ENCODE measurements around the gene THAP7.
"Not testable (repeated sequence)": the region's sequence is repeated elsewhere in the genome, so short reads cannot be mapped to it uniquely, and the experiment has no call there.

The THAP7 gene

GRCh38 chr22:20977019-20977418 lies 24.9 kb downstream of the THAP7 start:
- no peak for DNase-seq

- DNase-seq: no peak
These were observed 25.5 kb downstream of the THAP7 start for GRCh38 chr22:20976291-20976877.

- no peak for DNase-seq
These were observed 26.2 kb downstream of the THAP7 start for GRCh38 chr22:20975541-20976290.

DNA sequence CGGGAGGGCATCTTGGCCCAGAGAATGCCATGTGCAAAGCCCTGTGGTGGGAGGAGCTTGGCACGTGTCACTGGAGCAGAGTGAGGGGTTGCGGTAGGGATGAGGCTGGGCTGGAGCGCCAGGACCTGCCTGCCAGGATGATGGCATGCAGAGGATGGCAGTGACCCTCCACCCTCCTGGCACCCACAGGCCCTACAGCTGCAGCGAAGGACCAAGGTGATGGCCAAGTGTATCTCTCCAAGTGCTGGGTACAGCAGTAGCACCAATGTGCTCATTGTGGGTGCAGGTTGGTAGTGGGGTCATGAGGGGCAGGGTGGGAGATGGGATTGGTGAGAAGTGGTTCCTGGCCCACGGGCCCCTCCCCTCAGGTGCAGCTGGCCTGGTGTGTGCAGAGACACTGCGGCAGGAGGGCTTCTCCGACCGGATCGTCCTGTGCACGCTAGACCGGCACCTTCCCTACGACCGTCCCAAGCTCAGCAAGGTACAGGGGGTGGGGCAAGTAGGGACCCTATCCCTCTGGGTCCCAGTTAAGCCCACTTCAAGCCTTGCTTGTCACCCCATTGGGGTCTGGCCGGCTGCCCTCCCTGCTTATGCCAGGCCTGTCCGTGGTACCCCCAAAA lies 27.5 kb downstream of the THAP7 start:
- DNase-seq: no peak

- DNase-seq: no peak
These were observed 28.2 kb downstream of the THAP7 start for GRCh38 chr22:20973634-20974286.

DNA sequence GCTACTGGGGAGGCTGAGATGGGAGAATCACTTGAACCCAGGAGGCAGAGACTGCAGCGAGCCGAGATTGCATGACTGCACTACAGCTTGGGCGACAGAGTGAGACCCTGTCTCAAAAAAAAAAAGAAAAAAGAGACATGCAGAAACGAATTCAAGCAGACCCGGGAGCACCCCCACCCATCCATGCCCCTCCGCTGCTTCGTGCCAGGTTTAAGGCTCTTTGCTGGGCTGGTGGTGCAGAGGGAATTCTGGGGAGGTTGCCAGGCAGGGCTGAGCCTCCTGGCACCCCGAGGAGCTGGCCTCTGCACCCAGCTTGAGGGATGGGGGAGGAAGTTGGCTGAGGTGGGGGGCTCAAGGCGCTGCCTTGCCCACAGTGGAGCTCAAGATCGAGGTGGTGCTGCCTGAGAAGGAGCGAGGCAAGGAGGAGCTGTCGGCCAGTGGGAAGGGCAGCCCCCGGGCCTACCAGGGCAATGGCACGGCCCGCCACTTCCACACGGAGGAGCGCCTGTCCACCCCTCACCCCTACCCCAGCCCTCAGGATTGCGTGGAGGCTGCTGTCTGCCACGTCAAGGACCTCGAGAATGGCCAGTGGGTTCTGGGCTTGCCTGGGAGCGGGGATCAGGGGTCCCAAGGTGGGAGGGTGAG lies 28.9 kb downstream of the THAP7 start:
- no peak for DNase-seq

DNA sequence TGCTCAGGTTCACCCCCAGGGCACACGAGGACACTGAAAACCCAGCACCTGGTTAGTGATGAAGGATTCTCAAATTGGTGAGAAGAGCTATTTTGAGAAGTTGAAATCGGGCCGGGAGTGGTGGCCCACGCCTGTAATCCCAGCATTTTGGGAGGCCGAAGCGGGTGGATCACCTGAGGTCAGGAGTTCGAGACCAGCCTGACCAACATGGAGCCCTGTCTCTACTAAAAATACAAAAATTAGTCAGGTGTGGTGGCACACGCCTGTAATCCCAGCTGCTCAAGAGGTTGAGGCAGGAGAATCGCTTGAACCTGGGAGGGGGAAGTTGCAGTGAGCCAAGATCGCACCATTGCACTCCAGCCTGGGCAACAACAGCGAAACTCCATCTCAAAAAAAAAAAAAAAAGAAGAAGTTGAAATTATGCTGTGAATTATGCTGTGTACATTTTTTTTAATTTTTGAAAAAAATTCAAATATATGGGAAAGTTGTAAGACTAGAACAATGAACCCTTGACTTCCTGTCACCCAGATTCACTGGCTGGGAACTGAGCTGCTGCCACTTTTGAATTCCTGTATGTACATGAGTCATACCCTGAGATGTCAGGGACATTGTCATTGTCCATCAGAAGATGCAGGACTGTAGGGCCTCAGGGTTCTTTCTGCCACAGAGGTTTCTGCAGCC lies 29.8 kb downstream of the THAP7 start:
- DNase-seq: not testable (repeated sequence)

DNA sequence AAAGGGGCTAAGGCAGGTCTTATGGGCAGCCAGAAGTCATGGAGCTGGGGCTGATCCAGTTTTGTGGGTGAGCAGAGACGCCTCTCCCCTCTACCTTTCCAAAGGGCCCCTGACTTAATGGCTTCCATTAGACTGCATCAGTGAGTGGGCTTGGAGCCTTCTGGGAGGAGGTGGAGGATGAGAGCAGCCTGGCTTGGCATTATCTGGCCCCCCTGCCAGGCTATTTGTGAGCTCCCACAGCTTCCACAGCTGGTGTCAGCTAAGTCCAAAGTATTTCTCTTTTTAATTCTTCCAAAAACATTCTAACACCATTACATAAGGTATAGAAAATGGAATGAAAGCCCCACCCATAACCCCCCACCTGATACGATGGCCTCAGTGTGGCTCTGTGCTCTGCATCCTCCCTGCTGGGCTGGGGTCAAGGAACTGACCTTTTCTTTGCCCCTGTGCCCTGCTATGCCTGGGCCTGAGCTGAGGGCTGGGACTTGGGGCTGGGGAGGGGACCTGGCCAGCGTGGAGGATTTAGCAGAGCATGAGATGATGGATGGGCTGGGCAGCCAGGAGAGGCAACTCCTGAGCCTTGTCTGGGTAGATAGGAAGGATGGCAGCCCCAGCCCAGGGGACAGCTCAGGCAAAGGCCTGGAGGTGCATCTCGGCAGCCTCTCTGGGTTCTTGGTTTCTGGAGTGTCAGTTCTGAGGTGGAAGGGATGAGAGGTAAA lies 30.8 kb downstream of the THAP7 start:
- no peak for DNase-seq

DNA sequence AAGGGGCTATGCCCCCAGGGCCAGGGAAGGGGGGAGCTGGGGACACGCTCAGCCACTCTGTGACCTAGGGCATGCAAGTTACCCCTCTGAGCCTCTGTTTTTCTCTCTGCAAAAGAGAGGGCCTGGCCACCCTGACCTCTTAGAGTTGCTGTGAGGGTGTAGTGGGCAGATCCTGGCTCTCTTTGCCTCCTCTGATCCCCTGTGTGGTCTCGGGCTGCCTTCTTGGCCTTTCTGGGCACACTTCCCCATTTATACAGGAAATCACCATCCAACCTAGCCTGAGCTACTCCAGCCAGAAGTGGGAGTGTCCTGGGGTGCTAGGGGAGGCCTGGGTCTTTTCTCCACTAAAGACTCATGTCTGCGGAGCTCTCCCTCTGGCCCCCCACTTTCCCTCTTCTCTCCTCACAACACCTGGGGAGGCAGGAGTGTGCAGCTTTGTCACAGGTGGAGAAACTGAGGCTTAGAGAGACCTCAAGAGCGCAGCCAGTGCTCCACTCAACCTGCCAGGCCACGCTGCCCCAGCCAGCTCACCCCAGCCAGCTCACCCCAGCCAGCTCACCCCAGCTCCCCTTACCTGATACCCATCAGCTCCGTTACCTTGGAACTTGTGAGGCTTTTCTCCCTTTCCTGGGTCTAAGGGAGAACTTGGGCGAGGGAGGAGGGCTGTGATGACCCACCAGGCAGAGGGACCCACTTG lies 33.5 kb downstream of the THAP7 start:
- DNase-seq: no peak

- no peak for DNase-seq
These were observed 34.2 kb downstream of the THAP7 start for GRCh38 chr22:20967697-20968211.

DNA sequence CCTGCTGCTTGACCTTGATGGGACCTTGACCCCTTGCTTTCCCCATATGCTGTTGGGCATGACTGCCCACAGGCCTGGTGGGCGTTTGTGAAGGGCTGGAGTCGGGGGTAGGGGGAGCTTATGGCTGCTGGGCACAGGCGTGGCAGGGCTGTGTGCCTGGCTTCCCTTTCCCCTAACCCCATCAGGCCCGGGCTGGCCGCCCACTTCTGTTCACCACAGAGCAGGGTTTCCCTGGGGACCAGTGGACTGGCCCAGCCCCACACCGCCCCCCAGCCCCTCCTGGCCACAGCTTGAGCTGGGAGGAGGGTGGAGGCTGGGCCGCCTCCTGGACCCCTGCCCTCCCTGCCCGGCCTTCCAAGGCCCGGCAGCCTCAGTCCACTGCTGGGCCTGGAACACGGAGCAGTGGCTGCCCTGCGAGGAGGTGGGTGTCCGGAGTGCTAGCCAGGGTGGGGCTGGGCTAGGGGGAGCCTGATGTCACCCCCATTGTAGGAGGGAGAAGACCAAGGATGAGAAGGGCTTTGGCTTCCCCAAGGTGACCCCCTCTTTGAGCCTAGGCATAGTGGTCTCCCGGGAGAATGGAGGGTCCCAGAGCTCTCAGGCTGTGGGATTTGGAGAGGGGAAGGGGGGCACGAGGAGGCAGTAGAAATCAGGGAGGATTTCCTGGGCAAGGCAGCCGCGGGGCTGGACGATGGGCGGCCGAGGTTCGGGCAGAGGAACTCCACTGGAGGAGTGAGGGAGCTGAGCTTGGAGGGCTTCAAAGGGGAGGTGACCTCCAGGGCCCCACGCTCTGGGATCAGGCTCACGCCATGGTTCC lies 34.8 kb downstream of the THAP7 start, which contains the start of gene AIFM3:
Gene AIFM3 (plus strand): TSS at position 373 of the 814 bp plus-strand sequence. CDS start 690 bp downstream, outside the sequence.
- DNase-seq: no peak

- DNase-seq: no peak
These were observed 35.7 kb downstream of the THAP7 start for GRCh38 chr22:20965888-20966855.

- no peak for DNase-seq
These were observed 36.6 kb downstream of the THAP7 start for GRCh38 chr22:20965104-20965887.

GRCh38 chr22:20964799-20965103 lies 37.2 kb downstream of the THAP7 start:
- no peak for DNase-seq

DNA sequence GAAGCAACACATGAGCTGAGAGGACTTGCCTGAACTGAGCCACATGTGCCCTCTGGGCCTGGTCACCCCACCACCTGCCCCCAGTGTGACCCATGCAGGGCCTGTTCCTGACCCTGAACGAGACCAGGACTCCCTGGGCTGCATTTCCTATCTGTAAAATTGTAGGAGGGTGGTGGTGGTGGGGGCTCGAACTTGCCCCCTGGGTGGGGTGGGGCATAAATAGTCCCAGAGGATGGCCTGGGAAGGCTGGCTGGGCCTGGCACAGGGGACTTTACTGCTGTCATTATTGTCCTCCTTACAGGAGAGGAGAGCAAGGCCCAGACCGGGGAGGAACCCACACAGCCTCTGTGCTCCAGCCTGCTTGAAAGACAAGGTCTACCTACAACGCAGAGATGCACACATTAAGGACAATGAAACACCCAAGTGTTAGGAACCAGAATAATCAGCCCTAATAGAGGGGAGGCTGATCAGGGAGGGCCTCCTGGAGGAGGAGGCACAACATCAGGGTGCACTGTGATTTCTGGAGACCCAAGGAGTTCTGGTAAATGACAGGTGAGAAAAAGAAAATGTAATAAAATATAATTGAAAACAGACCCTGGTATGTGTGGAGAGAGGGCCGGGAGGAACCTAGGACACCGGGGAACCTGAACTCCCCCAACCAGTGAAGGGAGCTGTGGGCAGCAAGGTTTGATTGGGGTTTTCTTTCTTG lies 37.7 kb downstream of the THAP7 start:
- no peak for DNase-seq

DNA sequence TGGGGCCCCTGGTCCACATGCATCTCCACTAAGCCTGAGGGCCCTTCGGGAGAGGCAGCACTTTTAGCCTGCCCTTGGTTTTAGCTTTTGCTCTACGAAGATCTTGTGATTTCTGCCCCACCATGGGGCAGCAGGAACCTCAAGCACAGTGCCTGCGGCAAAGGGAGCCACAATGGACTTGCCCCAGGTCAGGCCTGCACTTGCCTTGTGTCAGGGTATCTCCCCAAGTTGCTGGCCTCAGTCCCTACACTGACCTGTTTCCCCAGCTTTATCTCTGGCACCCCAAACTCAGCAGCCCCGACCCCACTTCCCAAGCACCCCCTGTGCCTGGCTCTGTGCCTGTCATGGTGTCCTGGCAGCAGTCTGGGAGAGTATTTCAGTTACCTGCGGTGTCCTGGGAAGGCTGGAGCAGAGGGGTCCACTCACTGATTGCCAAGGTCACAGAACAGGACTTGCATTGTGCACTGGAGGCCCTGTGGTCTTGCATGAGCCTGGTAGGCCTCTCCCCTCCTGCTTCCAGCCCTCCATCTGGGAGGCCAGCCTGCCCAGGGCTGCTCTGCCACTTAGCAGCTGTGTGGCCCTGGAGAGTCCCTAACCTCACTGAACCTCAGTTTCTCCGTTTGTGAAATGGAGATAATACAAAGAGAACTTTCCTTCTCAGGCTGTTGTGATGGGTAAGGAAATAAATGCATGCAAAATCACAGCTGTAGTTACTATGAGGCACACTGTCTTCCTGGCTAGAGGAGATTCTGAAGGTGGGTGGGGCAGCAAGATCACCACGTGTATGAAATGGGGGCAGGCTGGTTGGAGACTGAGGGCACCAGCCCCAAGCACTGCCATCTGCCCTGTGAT lies 38.5 kb downstream of the THAP7 start:
- no peak for DNase-seq
